Subcutaneous abdominal adipose tissue (tissue), 5 donors: ENCODE measurements around the gene CPPED1.

Source experiments
- H3K27ac ChIP-seq: one replicate; pipeline ENCODE4 v1.7.0; 2013; ENCODE audit warnings: low read depth, mild to moderate bottlenecking, inconsistent platforms, low read length, moderate library complexity
- H3K27me3 ChIP-seq, 5 donors: one replicate each; pipeline ENCODE4 v1.7.0; 2013; ENCODE audit warnings: low read length in 5 of 5, inconsistent platforms in 1 of 5; ENCODE audit not compliant: control insufficient read depth in 5 of 5, insufficient read depth in 4 of 5
- H3K36me3 ChIP-seq, 5 donors: one replicate each; pipeline ENCODE4 v1.7.0; 2013; ENCODE audit warnings: low read length in 5 of 5; ENCODE audit not compliant: control insufficient read depth in 5 of 5, insufficient read depth in 5 of 5
- H3K4me1 ChIP-seq, 5 donors: one replicate each; pipeline ENCODE4 v1.7.0; 2013; ENCODE audit warnings: low read length in 5 of 5, mild to moderate bottlenecking in 3 of 5, moderate library complexity in 1 of 5; ENCODE audit not compliant: control insufficient read depth in 5 of 5, insufficient read depth in 5 of 5
- H3K4me3 ChIP-seq, 5 donors: one replicate each; pipeline ENCODE4 v1.7.0; 2013; ENCODE audit warnings: low read length in 5 of 5, low read depth in 1 of 5
- H3K9ac ChIP-seq, 5 donors: one replicate each; pipeline ENCODE4 v1.7.0; 2013; ENCODE audit warnings: low read length in 5 of 5, mild to moderate bottlenecking in 4 of 5, moderate library complexity in 3 of 5
- H3K9me3 ChIP-seq, 5 donors: one replicate each; pipeline ENCODE4 v1.7.0; 2013; ENCODE audit warnings: low read length in 5 of 5; ENCODE audit not compliant: control insufficient read depth in 5 of 5
- donor health status: healthy.
- donor health status: healthy.
- donor health status: healthy.
- donor health status: healthy.
- donor health status: healthy.

Gene CPPED1

GRCh38 chr16:12803203-12804093, at the start of gene CPPED1:
TSS of gene CPPED1 (minus strand) at chr16:12803887. CDS start at chr16:12803776, 111 bp downstream.
- no peaks in the 10 kb centered on the region for H3K27me3 ChIP-seq
- H3K9ac ChIP-seq: peak within 1 kb of the TSS; percentile 23 to 81 (median 68)
- peaks cover 3 to 33% (median 25%) of the 10 kb centered on the region in 5 donors for H3K4me1 ChIP-seq
- peak within 1 kb of the TSS; percentile 60 for H3K27ac ChIP-seq
- peak within 1 kb of the TSS; percentile 88 to 95 (median 91) for H3K4me3 ChIP-seq
- no peaks in the 10 kb centered on the region for H3K36me3 ChIP-seq
- H3K9me3 ChIP-seq: no peaks in the 10 kb centered on the region

- no peaks in the 10 kb centered on the region for H3K4me1 ChIP-seq
- H3K27ac ChIP-seq: no peak overlapping the region
- no peaks in the 10 kb centered on the region for H3K36me3 ChIP-seq
- H3K9me3 ChIP-seq: peaks cover 0 to 4% (median 3%) of the 10 kb centered on the region in 5 donors
- no peak overlapping the region for H3K9ac ChIP-seq
- no peaks in the 10 kb centered on the region for H3K27me3 ChIP-seq
- H3K4me3 ChIP-seq: no peak overlapping the region
Measured at GRCh38 chr16:12850186-12850585, 46.5 kb upstream of the CPPED1 start.

DNA sequence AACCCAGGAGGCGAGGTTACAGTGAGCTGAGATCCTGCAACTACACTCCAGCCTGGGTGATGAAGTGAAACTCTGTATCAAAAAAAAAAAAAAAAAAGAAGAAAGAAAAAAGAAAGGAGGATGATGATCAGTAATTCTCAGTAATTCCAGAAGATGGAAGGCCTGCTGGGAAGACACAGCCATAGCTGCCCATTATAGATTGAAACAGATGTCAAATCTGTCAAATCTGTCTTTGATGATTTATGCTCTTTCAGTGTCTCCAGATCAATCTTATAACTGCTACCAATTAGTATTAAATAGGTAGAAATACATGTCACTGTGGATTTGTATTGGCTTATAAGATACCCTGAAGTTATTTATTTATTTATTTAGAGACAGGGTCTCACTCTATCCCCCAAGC, 42.9 kb upstream of the CPPED1 start:
- no peaks in the 10 kb centered on the region for H3K27me3 ChIP-seq
- H3K4me1 ChIP-seq: no peaks in the 10 kb centered on the region
- H3K36me3 ChIP-seq: no peaks in the 10 kb centered on the region
- no peak overlapping the region for H3K27ac ChIP-seq
- H3K9me3 ChIP-seq: peaks cover 0 to 4% (median 0%) of the 10 kb centered on the region in 5 donors
- no peak overlapping the region for H3K4me3 ChIP-seq
- H3K9ac ChIP-seq: no peak overlapping the region

- Histone ChIP-seq H3K9me3 (peaks cover 0 to 4% (median 0%) of the 10 kb centered on the region in 5 donors), H3K9ac (no peak overlapping the region), H3K27me3 (no peaks in the 10 kb centered on the region), H3K4me3 (no peak overlapping the region), H3K36me3 (no peaks in the 10 kb centered on the region), H3K27ac (no peak overlapping the region), H3K4me1 (no peaks in the 10 kb centered on the region)
Measured at GRCh38 chr16:12845282-12845681, 41.6 kb upstream of the CPPED1 start.

DNA sequence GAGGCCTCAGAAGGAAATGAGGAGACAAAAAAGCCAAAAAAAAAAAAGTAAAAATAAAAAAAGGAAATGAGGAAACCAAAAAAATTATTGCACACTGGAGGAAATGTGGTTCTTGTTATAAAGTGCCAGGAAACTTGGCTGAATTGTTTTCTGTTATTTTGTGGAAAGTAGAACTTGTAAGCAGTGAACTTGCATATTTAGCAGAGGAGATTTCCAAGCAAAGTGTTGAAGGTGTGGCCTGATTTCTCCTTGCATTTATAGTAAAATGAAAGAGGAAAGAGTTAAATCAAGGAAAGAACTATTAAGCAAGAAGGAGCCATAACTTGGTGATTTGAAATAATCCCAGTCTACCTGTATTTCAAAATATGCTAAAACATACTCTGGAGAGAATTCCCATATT, 34.1 kb upstream of the CPPED1 start:
- H3K27me3 ChIP-seq: peaks cover 0 to 8% (median 0%) of the 10 kb centered on the region in 5 donors
- H3K9me3 ChIP-seq: peaks cover 0 to 14% (median 9%) of the 10 kb centered on the region in 5 donors
- H3K4me1 ChIP-seq: no peaks in the 10 kb centered on the region
- H3K4me3 ChIP-seq: no peak overlapping the region
- no peak overlapping the region for H3K27ac ChIP-seq
- no peaks in the 10 kb centered on the region for H3K36me3 ChIP-seq
- no peak overlapping the region for H3K9ac ChIP-seq

- H3K9ac ChIP-seq: no peak overlapping the region
- no peaks in the 10 kb centered on the region for H3K4me1 ChIP-seq
- peaks cover 0 to 8% (median 2%) of the 10 kb centered on the region in 5 donors for H3K27me3 ChIP-seq
- no peaks in the 10 kb centered on the region for H3K36me3 ChIP-seq
- peaks cover 0 to 14% (median 9%) of the 10 kb centered on the region in 5 donors for H3K9me3 ChIP-seq
- no peak overlapping the region for H3K4me3 ChIP-seq
- H3K27ac ChIP-seq: no peak overlapping the region
Measured at GRCh38 chr16:12837291-12837690, 33.6 kb upstream of the CPPED1 start.

DNA sequence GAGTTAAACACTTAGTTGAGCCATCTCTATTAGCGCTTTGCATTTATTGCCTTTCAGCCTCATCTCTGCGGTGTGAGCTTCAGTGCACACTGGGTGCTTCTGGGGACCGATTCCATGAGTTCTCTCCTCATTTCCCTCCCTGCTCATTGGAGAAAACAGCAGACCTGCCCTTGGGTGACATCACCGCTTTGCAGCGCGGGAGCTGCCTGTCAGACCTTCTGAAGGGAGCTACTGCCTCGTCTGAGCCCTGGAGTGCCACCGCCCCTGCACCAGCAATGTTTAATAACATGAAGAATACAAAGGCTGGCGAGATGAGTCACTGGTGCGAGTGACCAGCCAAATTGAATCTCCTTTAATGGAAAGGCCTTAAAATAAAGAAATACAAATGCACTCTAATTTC, 30.2 kb upstream of the CPPED1 start:
- Histone ChIP-seq H3K4me1 (no peaks in the 10 kb centered on the region), H3K27ac (no peak overlapping the region), H3K27me3 (peaks cover 0 to 12% (median 3%) of the 10 kb centered on the region in 5 donors), H3K9me3 (peaks cover 0 to 14% (median 7%) of the 10 kb centered on the region in 5 donors), H3K9ac (no peak overlapping the region), H3K36me3 (no peaks in the 10 kb centered on the region), H3K4me3 (no peak overlapping the region)

DNA sequence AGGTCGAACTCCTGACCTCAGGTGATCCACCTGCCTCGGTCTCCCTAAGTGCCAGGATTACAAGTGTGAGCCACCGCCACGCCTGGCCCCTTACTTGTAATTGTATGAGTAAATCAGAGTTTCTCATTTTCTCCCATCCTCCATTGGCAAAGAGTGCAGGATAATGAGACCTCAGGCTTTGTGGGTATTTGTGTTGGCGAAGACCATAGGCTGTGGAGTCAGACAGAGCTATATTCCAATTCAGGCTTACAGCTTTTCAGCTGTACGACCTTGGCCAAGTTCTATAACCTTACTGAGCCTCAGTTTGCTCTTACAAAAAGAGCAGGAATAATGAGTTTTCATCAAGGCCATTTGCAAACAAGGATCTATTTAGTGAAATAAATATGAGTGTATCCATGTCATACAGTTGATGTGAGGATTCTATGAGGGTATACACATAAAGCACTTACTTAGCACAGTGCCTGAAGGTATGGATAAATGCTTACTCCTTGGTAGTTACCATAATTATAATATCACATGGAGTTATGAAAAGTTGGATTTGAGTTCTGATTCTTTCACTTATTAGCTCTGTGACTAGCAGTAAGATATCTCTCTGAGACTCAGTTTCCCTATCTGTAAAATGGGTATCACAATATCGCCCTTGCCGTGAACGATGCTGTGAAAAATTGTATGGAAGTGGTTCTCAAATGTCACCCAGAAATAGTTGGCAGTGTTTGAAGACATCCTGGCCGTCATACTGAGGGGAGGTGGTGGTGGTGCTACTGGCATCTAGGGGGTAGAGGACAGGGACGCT, 25.6 kb upstream of the CPPED1 start:
- Histone ChIP-seq H3K9ac (no peak overlapping the region), H3K36me3 (no peaks in the 10 kb centered on the region), H3K9me3 (no peaks in the 10 kb centered on the region), H3K4me3 (no peak overlapping the region), H3K27me3 (peaks cover 0 to 9% (median 3%) of the 10 kb centered on the region in 5 donors), H3K4me1 (no peaks in the 10 kb centered on the region), H3K27ac (no peak overlapping the region)

DNA sequence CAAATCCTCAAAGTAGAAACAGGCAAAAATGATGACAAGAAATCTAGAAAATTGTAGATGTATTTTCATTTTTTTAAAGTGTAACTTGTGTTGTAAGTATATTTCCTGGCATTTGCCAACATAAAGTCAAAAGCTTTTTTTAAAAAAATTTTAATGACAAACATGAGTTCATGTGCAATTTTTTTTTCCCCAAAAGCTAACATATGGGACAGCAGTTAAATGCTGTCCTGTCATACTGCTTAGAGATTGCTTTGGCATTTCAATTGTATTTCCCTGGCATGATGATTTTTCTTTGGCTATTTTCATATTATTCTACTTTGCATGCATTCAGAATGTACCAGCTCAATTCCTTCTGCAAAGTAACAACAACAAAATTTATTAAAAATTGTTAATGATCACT, 24.5 kb upstream of the CPPED1 start:
- peaks cover 0 to 4% (median 2%) of the 10 kb centered on the region in 5 donors for H3K27me3 ChIP-seq
- no peak overlapping the region for H3K4me3 ChIP-seq
- H3K9me3 ChIP-seq: no peaks in the 10 kb centered on the region
- H3K36me3 ChIP-seq: no peaks in the 10 kb centered on the region
- H3K27ac ChIP-seq: no peak overlapping the region
- H3K9ac ChIP-seq: no peak overlapping the region
- no peaks in the 10 kb centered on the region for H3K4me1 ChIP-seq

DNA sequence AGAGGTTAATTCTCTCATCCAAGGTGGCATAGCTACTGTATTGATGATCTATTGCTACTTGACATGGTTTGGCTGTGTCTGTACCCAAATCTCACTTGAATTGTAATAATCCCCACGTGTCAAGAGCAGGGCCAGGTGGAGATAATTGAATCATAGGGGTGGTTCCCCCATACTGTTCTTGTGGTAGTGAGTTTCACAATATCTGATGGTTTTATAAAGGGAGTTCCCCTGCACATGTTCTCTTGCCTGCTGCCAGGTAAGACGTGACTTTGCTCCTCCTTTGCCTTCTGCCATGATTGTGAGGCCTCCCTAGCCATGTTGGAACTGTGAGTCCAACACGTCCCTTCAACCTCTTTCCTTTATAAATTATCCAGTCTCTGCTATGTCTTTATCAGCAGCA, 22.9 kb upstream of the CPPED1 start:
- Histone ChIP-seq H3K4me1 (no peaks in the 10 kb centered on the region), H3K9ac (no peak overlapping the region), H3K9me3 (no peaks in the 10 kb centered on the region), H3K27me3 (peaks cover 0 to 4% (median 0%) of the 10 kb centered on the region in 5 donors), H3K27ac (no peak overlapping the region), H3K4me3 (no peak overlapping the region), H3K36me3 (no peaks in the 10 kb centered on the region)
